Activated T-cell treated with anti-CD3 and anti-CD28 coated beads, Interleukin-2, amount 50 U/mL, for 4 hours (primary cell): Measurements from ENCODE around the gene ASCL2. TPM values are rescaled to one million over a fixed set of nuclear protein-coding genes. Genes with fewer than 3 reads are reported as not detected.

Experiments used
- ATAC-seq, 2 donors: fragments of 200-7000 bp; cut with Tn5 transposase; one replicate each; pipeline ENCODE4 v1.10.0; 2021
- DNase-seq: peaks from one replicate; pipeline ENCODE4 v3.0.0-alpha.2; 2020
- H3K27me3 Mint-ChIP-seq: one replicate; pipeline ENCODE4 v1.8.0; 2021; ENCODE audit warnings: low read depth, mixed read lengths
- H3K36me3 Mint-ChIP-seq: one replicate; pipeline ENCODE4 v1.8.0; 2022; ENCODE audit warnings: mixed read lengths; ENCODE audit not compliant: insufficient read depth
- H3K4me1 Mint-ChIP-seq: one replicate; pipeline ENCODE4 v1.8.0; 2021; ENCODE audit warnings: low read depth, mixed read lengths
- H3K4me3 Mint-ChIP-seq: one replicate; pipeline ENCODE4 v1.8.0; 2021; ENCODE audit warnings: mild to moderate bottlenecking, moderate library complexity, mixed read lengths
- H3K9me3 Mint-ChIP-seq: one replicate; pipeline ENCODE4 v1.8.0; 2021; ENCODE audit warnings: mixed read lengths
- total RNA-seq, 3 donors: library from RNA; stranded (reverse); gene quantifications; one replicate each; pipeline ENCODE4 v1.2.1, GENCODE V29; 2021

The ASCL2 gene
- total RNA-seq, 3 donors from 2014 or later = 1.2 to 2.4 (median 1.7) TPM

DNA sequence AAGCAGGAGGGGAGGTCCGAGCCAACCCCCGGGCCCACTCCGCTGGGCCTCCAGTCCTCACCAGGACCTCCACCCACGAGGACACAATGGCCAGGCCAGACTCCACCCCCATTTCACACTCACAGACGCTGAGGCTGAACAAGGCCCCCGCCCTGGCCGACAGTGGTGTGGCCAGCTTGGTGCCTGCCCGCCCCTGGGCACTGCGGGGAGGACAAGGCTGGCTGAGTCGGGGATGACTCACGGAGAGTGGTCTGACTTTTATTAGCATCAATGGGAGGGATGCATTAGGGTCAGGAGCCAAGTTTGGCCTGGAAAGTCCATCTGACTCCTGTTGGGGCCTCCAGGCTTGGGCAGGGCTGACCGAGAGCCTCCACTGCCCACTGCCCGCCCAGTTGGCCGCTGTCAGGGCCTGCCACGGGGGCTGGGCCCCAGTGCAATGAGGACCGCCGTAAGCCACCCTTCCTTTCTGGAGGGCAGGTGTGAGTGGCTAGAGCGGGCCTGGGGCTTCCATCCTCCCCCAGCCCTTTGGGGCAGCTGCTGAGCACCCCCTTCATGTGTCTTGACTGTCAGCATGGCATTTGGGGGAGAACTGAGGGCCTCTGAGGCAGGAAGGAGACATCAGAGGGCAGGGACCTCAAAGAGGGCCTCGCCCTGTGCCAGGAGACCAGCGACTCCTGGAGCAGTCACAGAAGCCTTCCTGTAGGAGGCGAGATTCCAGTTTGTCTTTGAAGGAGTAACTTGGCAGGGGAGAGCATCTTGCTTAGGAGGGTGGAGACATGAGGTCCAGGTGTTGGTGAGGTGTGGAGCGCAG is 42.0 kb upstream of the ASCL2 start:
- Mint-ChIP-seq H3K9me3 (no peaks in the 10 kb centered on the region), H3K4me3 (no peak overlapping the region), H3K27me3 (no peaks in the 10 kb centered on the region), H3K4me1 (peaks cover 7% of the 10 kb centered on the region), H3K36me3 (no peaks in the 10 kb centered on the region)
- DNase-seq (no peak), ATAC-seq (no peak)

DNA sequence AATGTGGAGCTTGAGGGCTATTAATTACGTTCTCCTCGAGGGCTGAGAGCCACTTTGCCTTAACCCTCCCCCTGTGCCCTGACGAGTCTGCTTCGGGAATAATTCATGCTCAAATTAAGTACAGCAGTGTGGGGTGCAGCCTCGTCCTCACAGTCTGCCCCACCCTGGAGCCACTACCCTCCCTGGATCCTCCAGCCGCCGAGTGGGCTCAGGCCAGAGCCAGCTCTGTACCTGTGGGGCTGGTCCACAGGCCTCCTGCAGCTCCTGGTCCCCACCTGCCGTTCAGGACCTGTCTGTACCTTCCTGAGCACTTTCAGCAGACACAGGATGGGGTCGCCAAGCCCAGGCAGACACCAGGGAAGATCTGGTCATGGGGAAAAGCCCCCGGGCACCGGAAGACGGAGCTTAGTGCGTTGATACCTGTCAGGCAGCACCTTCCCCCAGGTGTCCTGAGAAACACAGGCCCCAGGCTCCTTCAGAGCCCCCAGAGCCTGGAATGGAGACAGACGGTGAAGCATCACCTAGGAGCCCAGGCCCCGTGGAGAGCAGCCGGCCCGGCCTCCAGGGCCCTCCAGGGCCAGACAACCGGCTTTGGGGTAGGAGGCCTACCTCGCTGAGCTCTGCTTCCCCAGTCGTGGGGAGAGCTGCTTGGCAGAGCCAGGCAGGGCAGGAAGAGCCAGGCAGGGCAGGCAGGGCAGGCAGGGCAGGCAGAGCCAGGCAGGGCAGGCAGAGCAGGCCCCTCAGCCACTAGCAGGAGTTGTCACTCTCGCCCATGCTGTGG is 41.2 kb upstream of the ASCL2 start:
- no peak overlapping the region for H3K4me3 Mint-ChIP-seq
- no peaks in the 10 kb centered on the region for H3K9me3 Mint-ChIP-seq
- H3K36me3 Mint-ChIP-seq = no peaks in the 10 kb centered on the region
- H3K27me3 Mint-ChIP-seq = no peaks in the 10 kb centered on the region
- ATAC-seq = no peak
- DNase-seq = no peak
- peaks cover 5% of the 10 kb centered on the region for H3K4me1 Mint-ChIP-seq

DNA sequence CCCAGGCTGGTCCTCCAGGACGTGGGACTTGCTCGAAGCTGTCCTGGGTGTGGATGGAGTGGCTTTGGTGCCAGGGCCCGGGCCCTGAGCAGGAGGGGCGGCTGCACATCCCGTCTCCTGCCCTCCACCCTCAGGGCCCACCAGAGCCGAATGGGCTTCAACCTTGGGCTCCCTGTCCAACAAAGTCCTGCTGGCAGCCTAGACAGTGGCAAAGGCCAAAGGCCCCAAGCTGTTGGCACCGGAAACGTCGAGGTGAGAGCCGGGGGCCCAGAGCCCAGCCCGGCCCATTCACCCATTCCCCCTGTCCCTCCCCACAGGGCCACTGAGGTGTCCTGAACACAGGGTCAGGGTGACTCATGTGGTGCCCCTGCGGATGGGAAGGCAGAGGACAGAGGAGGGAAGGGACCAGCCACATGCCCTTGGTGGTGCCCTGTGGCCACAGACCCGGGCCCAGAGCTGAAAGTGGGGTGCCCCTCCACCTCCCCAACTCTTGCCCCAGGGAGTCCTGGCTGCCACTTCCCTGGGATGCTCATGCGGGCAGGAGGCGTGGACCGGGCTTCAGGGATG is 40.5 kb upstream of the ASCL2 start:
- Mint-ChIP-seq H3K27me3 (no peaks in the 10 kb centered on the region), H3K4me3 (no peak overlapping the region), H3K4me1 (peaks cover 12% of the 10 kb centered on the region), H3K36me3 (no peaks in the 10 kb centered on the region), H3K9me3 (no peaks in the 10 kb centered on the region)
- ATAC-seq = no peak
- no peak for DNase-seq

DNA sequence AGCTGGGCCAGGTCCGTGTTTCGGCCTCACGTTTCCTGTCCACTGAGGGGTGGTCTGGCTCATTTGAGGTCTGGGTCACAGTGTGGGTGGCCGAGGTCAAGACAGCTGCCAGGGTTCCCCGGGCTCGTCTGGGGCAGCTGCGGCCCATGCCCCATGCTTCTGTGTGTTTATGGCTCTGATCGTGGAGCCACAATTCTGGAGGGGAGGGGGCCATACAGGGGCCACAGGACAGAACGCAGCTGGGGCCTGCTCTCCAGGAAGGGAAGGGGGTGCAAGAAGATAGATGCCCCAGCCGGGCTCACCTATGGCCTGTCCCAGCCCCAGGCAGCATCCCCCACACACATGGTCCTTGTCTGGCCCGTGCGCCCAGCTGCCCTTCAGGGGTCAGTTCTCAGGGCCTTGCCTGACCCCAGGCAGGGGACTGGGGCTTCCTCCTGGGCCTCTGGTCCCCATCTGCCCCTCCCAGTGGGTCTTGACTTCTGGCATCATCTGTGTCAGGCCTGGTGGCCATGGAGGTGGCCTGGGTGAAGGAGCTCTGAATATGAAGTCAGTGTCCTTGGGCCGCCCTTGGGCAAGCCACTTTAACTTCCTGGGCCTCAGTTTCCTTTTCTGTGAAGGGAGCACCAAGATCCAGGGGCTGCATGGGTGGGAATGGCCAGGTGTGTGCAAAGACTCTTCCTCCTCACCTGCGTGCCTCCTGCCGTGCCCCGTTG is 39.8 kb upstream of the ASCL2 start:
- H3K9me3 Mint-ChIP-seq = no peaks in the 10 kb centered on the region
- peaks cover 18% of the 10 kb centered on the region for H3K4me1 Mint-ChIP-seq
- DNase-seq (no peak), ATAC-seq (no peak)
- no peak overlapping the region for H3K4me3 Mint-ChIP-seq
- no peaks in the 10 kb centered on the region for H3K36me3 Mint-ChIP-seq
- no peaks in the 10 kb centered on the region for H3K27me3 Mint-ChIP-seq

DNA sequence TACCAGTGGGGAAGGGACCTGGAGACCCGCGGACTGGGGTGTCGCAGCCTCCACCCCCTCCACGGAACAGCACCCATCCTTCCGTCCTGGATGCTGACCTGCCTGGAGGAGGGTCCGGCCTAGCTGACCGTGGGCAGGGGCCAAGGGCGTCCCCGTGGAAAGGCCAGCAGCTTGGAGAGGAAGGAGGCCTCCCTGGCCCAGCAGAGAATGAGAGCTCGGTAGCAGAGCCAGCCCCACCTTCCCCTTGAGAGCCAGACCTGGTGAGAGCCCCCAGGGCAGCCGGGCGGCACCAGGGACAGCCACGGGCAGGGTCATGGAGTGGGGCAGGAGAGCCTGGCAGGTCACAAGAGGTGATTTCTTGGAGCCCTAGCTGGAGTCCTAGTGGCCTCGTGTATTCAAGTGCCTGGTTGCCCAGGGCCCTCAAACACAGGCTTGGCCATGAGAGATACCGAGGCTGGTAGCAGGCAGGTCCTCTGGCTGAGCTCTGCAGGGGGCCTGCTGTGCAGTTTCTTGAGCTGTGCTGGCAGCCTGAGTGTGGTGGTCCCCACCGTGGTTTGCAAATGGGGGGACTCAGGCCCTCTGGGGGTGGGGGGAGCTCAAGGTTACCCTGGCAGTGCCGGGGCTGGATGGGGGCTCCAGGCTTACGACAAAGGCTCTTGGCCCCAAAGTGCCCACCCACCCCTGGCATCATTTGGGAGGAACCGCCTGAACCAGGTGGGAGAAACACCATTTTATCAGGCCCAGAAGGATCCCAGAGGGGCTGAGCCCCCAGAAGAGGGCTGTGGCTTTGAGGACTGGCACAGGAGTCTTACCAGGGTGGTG is 39.1 kb upstream of the ASCL2 start:
- ATAC-seq = no peak
- Mint-ChIP-seq H3K4me3 (no peak overlapping the region), H3K9me3 (no peaks in the 10 kb centered on the region)

DNA sequence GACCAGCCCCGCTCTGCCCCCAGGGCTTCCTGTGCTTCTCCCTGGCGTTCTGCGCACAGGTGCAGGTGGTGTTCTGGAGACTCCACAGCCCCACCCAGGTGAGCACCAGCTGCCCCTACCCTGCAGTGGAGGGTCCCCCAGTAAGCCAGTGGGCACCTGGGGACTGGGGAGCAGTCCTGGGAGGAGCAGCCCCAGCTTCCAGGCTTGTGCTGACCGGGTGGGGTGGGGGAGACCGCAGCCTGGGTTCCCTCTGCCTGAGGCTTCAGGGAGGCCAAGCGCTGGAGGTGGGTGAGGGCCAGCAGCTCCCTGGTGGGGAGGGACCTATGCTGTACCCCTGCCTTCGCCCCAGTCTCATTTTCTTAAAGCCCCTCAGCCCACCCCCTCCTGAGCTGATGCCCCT is 38.3 kb upstream of the ASCL2 start:
- Mint-ChIP-seq H3K9me3 (no peaks in the 10 kb centered on the region), H3K4me3 (no peak overlapping the region), H3K36me3 (no peaks in the 10 kb centered on the region), H3K27me3 (no peaks in the 10 kb centered on the region), H3K4me1 (peaks cover 31% of the 10 kb centered on the region)
- ATAC-seq (no peak), DNase-seq (no peak)

More for the DNA sequence above, 39.1 kb upstream of the ASCL2 start:
- H3K36me3 Mint-ChIP-seq = no peaks in the 10 kb centered on the region
- no peaks in the 10 kb centered on the region for H3K27me3 Mint-ChIP-seq
- no peak for DNase-seq
- H3K4me1 Mint-ChIP-seq = peaks cover 23% of the 10 kb centered on the region

DNA sequence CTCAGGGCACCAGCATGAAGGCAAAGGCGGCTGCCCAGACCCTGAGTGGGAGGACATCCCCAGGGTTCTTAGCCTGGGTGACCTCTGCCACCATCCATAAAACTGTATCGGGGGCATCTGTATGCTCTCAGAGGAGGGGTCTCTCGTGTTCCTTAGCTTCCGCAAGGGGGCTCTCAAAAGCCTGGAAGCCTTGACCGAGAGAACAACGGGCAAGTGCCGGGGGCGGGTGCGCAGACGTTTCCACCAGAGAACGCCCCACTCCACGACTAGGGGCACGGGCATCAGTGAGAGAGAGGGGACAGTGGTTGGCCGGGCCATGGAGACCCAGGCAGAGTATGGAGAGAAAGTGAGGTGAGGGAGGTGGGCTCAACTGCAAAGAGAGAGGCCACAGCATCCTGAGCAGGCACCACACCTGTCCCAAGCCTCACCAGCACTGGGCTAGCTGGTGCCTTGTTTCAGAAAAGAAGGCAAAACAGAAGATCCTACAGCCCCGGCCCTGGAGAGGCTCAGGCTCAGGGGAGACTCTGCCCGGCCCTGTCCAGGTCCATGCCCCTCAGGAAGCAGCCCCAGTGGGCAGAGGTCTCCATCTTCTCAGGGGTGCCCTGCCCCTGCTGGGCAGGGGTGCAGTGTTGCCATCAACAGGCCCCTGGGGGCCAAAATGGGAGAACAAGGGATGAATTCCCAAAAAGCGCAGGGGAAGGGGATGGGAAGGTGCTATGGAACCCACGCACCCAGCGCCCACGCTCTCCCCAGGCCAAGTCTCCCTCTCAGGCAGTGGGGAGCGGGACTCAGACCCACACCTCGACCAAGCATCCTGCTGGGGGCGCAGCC is 37.3 kb upstream of the ASCL2 start:
- Mint-ChIP-seq H3K4me1 (peaks cover 38% of the 10 kb centered on the region), H3K4me3 (no peak overlapping the region), H3K36me3 (no peaks in the 10 kb centered on the region), H3K9me3 (no peaks in the 10 kb centered on the region), H3K27me3 (no peaks in the 10 kb centered on the region)
- no peak for DNase-seq
- no peak for ATAC-seq

DNA sequence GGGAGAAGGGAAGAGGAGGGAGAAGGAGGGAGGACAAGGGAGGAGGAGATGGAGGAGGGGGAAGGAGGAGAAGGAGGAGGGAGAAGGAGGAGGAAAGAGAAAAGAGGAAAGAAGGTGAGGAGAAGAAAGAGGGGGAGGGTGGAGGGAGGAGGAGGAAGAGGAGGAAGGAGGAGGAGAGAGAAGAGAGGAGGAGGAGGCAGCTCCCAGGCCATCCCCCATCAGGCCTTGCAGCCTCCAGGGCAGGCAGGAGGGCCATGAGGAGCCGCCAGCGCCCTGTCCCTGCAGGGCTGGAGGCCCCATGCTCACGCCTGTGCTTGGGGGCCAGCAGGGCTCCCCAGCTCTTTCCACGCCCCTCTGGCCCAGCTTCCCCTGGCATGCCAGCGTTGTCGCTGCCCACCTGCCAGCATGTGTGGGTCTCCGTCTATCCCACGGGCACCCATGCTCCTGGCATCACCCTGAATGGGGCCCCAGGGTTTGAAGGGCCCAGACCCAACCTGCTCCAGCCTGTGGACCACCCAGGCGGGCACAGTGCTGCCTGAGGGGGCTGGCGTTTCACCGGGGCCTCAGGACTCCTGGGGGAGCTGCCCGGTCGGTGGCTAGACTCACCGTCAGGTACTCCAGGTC is 36.6 kb upstream of the ASCL2 start:
- DNase-seq (no peak), ATAC-seq (no peak)
- H3K27me3 Mint-ChIP-seq = no peaks in the 10 kb centered on the region
- peaks cover 41% of the 10 kb centered on the region for H3K4me1 Mint-ChIP-seq
- no peaks in the 10 kb centered on the region for H3K9me3 Mint-ChIP-seq
- H3K4me3 Mint-ChIP-seq = no peak overlapping the region
- H3K36me3 Mint-ChIP-seq = no peaks in the 10 kb centered on the region

DNA sequence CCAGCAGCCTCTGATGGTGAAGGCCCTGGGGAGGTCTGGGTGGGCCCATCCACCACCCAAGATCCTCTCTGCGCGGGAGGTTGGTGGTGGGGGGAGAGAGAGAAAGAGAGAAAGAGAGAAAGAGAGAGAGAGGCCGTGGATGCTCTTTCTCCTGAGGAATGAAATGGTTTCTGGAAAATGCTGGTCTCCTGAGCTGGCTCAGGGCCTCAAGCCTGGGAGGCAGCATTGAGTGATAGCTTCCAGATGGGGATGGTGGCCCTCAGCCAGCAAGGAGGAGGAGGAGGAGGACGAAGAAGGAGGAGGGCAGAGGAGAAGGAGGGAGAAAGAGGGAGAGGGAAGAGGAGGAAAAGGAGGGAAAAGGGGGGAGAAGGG is 36.0 kb upstream of the ASCL2 start:
- DNase-seq = no peak
- H3K27me3 Mint-ChIP-seq = no peaks in the 10 kb centered on the region
- ATAC-seq = no peak
- H3K9me3 Mint-ChIP-seq = no peaks in the 10 kb centered on the region
- H3K36me3 Mint-ChIP-seq = no peaks in the 10 kb centered on the region
- peak overlapping the region; percentile 65 for H3K4me3 Mint-ChIP-seq
- peaks cover 46% of the 10 kb centered on the region for H3K4me1 Mint-ChIP-seq

DNA sequence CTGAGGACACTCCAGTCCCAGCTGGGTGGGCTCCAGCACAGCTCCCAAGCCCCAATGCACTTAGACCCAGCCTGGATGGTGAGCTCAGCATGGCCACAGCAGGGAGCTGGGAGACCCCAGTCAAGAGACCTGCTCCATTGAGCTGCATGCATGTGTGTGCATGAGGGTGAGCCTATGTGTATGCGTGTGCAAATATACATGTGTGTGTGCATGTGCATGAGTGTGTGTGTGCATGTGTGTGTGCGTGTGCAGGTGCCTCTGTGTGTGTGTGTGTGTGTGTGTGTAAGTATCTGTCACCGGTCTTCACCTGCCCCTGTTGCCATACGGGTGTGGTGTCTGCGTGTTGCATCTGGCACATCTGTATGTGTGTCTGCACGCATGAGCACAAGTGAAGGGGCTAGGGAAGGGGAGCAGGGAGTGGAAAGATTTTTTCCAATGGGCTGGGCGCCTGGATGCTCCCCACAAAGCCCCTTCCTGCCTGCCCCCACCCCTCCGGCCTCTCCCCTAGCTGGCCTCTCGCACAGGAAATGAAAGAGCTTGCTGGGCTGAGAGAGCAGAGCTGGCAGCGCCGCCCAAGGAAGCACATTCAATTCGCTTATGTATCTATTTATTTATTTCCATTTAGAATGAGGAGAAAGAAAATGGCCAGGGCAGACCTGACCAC is 35.5 kb upstream of the ASCL2 start:
- no peak for DNase-seq
- peak; percentile 1 to 9 for ATAC-seq
- peaks cover 51% of the 10 kb centered on the region for H3K4me1 Mint-ChIP-seq
- H3K4me3 Mint-ChIP-seq = peak overlapping the region; percentile 65
- no peaks in the 10 kb centered on the region for H3K9me3 Mint-ChIP-seq
- H3K27me3 Mint-ChIP-seq = no peaks in the 10 kb centered on the region
- no peaks in the 10 kb centered on the region for H3K36me3 Mint-ChIP-seq

DNA sequence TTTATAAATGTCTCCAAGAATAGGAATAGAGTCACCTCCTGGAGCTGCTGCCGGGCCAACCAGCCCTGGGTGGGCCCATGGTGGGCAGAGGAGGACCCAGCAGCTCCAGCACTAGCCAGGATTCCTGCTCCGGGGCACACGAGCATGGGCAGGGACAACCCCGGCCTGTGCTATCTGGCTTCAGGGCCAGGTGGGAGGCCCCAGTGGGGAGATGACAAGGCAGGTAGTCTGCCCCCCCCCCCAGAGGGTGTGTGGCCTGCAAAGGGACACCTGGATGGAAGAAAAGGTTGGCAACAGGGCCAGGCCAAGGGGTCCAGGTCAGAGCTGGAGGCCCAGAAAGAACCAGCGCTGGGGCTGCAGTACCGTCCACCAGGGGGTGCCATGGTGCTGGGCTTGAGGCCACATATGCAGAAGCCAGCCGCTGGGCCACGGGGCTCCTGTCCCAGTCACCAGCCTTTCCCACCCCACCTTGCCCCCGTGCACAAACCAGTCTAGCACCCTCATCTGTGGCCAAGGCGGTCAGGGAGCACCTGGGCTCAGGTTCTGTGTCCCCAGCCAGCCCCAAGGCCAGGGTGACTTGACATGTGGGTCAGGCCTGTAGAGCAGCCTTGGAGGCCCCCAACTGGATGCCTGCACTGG is 34.9 kb upstream of the ASCL2 start:
- H3K4me3 Mint-ChIP-seq = peak overlapping the region; percentile 65
- H3K27me3 Mint-ChIP-seq = no peaks in the 10 kb centered on the region
- DNase-seq (peak; percentile 81), ATAC-seq (peak; percentile 56 to 61)
- peaks cover 57% of the 10 kb centered on the region for H3K4me1 Mint-ChIP-seq
- H3K9me3 Mint-ChIP-seq = no peaks in the 10 kb centered on the region
- no peaks in the 10 kb centered on the region for H3K36me3 Mint-ChIP-seq

DNA sequence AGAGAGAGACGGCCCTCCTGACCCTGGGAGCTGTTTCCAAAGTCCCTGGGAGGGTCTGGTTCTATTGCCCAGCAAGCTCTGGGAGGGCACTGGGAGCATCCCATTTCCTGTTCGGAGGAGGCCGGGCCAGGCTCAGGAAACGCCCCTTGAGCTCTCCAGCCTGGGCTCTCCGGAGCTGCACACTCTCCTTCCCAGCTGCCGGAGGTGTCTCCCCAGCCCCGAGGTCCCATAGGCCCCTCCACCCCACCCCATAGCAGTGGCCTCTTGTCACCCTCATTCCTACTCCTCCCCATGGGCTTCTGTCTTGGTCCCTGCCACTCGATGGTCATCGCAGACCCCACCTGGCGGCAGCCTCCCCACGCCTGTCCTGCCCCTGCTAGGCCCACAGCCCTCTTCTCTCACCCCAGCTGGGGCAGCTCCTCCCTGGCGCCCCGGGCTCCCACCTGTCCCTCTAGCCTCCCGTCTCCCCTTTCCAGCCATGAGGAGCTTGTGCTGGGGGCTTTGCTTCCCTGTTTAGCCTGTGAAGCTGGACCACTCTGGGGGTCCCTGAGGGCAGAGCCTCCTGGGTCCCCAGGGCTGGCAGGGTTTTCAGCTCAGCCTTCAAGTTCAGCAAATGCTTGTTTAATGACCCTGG is 34.2 kb upstream of the ASCL2 start:
- peaks cover 58% of the 10 kb centered on the region for H3K4me1 Mint-ChIP-seq
- no peaks in the 10 kb centered on the region for H3K27me3 Mint-ChIP-seq
- no peaks in the 10 kb centered on the region for H3K36me3 Mint-ChIP-seq
- DNase-seq = no peak
- H3K4me3 Mint-ChIP-seq = no peak overlapping the region
- ATAC-seq = no peak
- H3K9me3 Mint-ChIP-seq = no peaks in the 10 kb centered on the region
